Adipocyte (in vitro differentiated cells): ENCODE measurements around the gene AGBL4.

Experiments
- DNase-seq: peaks from one replicate; pipeline ENCODE4 v3.0.0-alpha.2; 2015; ENCODE audit warnings: low read depth
- H3K27me3 ChIP-seq: replicated peaks from 2 replicates; pipeline ENCODE4 v1.7.0; 2013; ENCODE audit warnings: mild to moderate bottlenecking, low read length, moderate library complexity; ENCODE audit not compliant: control insufficient read depth, insufficient read depth
- H3K36me3 ChIP-seq: 2 replicates; pipeline ENCODE4 v1.7.0; 2013; ENCODE audit warnings: low read length, mild to moderate bottlenecking, moderate library complexity; ENCODE audit not compliant: control insufficient read depth, insufficient read depth, severe bottlenecking
- H3K4me1 ChIP-seq: 2 replicates; pipeline ENCODE4 v1.7.0; 2013; ENCODE audit warnings: mild to moderate bottlenecking, low read length, moderate library complexity; ENCODE audit not compliant: control insufficient read depth, insufficient read depth
- H3K4me3 ChIP-seq: 2 replicates; pipeline ENCODE4 v1.7.0; 2013; ENCODE audit warnings: mild to moderate bottlenecking, low read length, moderate library complexity
- H3K9ac ChIP-seq: 2 replicates; pipeline ENCODE4 v1.7.0; 2013; ENCODE audit warnings: mild to moderate bottlenecking, low read length, moderate library complexity
- H3K9me3 ChIP-seq: 2 replicates; pipeline ENCODE4 v1.7.0; 2013; ENCODE audit warnings: mild to moderate bottlenecking, low read length, moderate library complexity; ENCODE audit not compliant: control insufficient read depth

AGBL4 gene

DNA sequence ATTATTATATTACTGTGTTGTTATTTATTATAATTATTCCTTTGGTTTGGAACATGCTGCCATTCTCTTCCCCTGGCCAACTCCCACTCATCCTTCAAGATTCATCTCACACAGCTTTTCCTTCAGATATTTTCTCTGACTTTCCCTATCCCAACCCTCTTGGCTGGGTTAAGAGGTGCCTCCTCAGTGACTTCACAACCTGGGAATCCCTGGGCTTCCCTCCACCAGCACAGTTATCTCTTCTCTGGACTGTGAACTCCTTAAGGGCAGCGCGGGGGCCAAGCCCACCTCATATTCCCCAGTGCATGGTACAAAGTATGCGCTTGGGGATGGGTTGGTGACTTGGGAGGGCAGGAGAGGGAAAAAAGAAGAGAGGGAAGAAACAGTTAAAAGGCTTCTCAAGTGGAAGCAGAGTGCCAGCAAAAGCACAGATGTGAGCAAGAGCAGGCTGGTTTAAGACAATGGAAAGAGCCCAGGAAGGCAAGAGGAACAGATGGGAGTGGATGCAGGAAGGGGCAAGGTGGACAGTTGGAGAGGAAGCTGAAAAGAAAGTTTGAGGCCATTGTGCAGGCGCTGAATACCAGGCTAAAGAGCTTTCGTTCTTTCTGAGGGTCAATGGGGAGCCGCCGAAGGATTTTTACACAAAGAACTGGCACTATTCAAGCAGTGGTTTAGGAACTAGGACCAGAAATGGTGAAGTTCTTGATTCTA is 1379.4 kb downstream of the AGBL4 start:
- no peaks in the 10 kb centered on the region for H3K36me3 ChIP-seq
- DNase-seq = no peak
- H3K9me3 ChIP-seq = peaks cover 6% of the 10 kb centered on the region
- H3K9ac ChIP-seq = no peak overlapping the region
- H3K4me3 ChIP-seq = no peak overlapping the region
- peaks cover 42% of the 10 kb centered on the region for H3K27me3 ChIP-seq
- H3K4me1 ChIP-seq = peaks cover 4% of the 10 kb centered on the region

DNA sequence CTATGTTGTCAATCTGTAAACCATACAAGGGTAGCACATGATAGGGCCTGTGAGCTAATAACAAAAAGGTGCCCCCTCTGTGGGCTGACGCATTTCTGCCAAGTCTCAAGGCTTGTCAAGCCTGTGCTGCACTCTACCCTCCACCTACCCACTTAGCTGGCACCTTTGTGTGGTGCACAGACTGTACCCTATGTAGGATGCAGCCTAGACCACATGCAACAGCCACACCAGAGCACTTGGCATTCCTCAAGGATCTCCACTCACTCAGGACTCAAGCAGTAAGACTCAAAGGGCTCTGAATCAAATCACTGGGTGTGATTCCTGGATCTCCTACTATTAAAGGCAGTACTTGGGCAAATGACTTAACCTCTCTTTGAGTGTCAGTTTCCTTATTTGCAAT is 1380.6 kb downstream of the AGBL4 start:
- Histone ChIP-seq H3K27me3 (peaks cover 31% of the 10 kb centered on the region), H3K4me1 (peaks cover 10% of the 10 kb centered on the region)

DNA sequence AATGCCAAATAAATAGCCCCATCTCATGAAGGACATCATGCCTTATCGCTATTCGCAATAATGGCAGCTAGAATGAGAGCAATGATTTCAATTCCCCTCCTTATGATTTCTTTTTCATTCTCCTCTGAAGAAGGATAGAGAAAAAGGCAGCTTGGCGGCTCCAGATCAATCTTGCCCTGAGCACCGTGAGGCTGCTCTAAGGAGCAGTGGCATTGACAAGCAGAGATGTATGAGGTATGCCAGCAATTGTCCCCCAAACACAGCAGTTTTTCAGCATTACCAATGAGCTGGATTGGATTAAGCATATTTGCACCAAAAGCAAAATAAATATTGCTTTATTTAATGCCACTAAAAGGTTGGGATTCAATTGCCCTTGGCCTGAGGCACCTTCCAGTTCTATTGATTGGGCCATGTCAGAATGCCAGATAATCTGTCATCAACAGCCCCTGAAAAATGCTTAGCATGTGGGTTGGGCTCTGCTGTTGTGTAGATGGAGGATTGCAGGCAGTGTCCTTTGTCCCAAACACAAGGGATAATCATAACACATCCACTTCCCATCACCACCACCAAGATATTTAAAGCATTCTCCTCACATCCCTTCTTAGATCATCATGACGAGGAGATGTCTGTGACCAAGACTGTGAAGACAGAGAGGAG is 1382.8 kb downstream of the AGBL4 start:
- no peak for DNase-seq
- peaks cover 29% of the 10 kb centered on the region for H3K27me3 ChIP-seq
- H3K4me1 ChIP-seq = peaks cover 10% of the 10 kb centered on the region
- no peak overlapping the region for H3K9ac ChIP-seq
- no peaks in the 10 kb centered on the region for H3K36me3 ChIP-seq
- H3K4me3 ChIP-seq = no peak overlapping the region
- H3K9me3 ChIP-seq = peaks cover 6% of the 10 kb centered on the region

More for the DNA sequence above, 1380.6 kb downstream of the AGBL4 start:
- H3K36me3 ChIP-seq = no peaks in the 10 kb centered on the region
- DNase-seq = no peak
- H3K4me3 ChIP-seq = no peak overlapping the region
- peaks cover 6% of the 10 kb centered on the region for H3K9me3 ChIP-seq
- H3K9ac ChIP-seq = no peak overlapping the region

DNA sequence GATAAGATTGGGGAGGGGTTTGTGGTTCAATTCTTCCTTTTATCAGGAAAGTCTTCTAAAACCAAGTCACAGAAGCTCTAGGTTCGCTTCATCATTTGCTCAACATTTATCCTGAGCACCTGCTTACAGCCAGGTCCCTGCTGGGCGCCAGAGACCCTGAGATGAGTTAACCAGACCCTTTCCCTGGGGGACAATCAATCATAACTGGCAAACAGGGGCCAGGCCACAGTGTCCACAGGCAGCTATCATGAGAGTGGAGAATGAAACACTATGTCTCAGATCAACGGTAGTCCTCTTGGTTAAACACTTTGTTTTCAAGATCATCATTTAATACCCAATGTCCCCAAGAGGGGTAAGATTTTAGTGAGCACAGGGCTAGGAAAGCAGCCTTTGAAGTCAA is 1393.9 kb downstream of the AGBL4 start:
- H3K36me3 ChIP-seq = no peaks in the 10 kb centered on the region
- no peaks in the 10 kb centered on the region for H3K4me1 ChIP-seq
- H3K9me3 ChIP-seq = no peaks in the 10 kb centered on the region
- H3K4me3 ChIP-seq = no peak overlapping the region
- peaks cover 53% of the 10 kb centered on the region for H3K27me3 ChIP-seq
- H3K9ac ChIP-seq = no peak overlapping the region
- no peak for DNase-seq

DNA sequence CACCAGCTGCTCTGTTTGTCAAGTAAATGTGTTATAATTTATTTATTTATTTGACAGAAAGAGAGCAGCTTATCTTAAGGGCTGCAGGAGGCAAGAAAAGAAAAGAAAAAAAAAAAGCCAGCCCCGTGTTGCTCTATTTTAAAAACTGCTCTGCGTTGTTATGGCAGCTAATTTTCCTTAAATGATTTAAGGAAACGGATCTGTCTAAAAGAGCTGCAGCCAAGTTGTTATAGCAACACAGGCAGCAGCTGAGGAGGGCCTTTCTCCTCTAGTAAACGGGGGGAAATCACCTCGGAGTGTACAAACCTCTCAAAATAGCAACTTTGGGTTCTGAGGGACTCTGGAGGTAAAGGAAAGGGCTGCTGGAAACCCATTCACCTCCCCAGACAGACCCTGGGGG is 1396.3 kb downstream of the AGBL4 start:
- H3K36me3 ChIP-seq = no peaks in the 10 kb centered on the region
- no peak for DNase-seq
- H3K27me3 ChIP-seq = peaks cover 55% of the 10 kb centered on the region
- H3K4me1 ChIP-seq = no peaks in the 10 kb centered on the region
- H3K4me3 ChIP-seq = no peak overlapping the region
- no peak overlapping the region for H3K9ac ChIP-seq
- no peaks in the 10 kb centered on the region for H3K9me3 ChIP-seq

DNA sequence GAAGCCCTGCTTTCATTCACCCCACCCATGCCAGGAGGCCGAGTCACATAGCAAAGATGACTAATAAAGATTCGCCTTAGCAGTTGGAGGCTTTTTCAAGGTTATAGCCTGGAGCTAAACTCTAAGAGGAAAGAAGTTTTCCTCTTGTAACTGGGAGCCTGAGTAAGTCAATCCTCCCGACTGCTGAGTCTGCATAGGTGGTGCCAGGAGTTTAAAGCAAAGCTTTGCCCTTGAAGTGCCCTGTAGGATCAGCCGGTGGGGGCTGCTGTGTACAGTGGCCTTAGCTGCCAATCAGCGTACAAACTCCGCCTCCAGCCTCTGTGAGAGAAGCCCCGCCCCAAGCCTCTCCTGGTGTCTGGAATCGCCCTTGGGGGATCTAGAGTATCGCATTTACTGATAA is 1404.2 kb downstream of the AGBL4 start:
- no peak overlapping the region for H3K9ac ChIP-seq
- H3K9me3 ChIP-seq = no peaks in the 10 kb centered on the region
- no peak overlapping the region for H3K4me3 ChIP-seq
- H3K4me1 ChIP-seq = peaks cover 13% of the 10 kb centered on the region
- peaks cover 3% of the 10 kb centered on the region for H3K27me3 ChIP-seq
- DNase-seq = peak; percentile 76
- no peaks in the 10 kb centered on the region for H3K36me3 ChIP-seq

DNA sequence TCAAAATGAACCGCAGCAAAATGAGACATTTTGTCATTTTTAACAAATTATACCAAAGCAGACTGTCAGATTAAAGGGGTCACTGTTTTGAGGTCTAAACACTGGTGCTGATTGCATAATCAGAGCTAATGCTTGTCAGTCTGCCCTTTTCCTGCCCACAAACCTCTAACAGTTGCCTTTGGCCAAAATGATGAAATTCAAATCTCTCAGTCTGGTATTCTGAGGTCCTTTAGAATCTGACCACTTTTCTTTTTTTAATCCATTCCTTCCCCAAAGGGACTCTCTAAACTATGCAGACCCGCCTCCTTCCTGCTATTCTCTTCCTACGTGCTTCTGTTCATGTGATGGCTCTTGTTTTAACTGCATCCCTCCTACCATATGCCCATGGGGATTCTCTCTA is 1406.5 kb downstream of the AGBL4 start:
- H3K4me3 ChIP-seq = no peak overlapping the region
- no peak overlapping the region for H3K9ac ChIP-seq
- peaks cover 2% of the 10 kb centered on the region for H3K27me3 ChIP-seq
- DNase-seq = peak; percentile 92
- H3K36me3 ChIP-seq = no peaks in the 10 kb centered on the region
- peaks cover 13% of the 10 kb centered on the region for H3K4me1 ChIP-seq
- H3K9me3 ChIP-seq = no peaks in the 10 kb centered on the region

DNA sequence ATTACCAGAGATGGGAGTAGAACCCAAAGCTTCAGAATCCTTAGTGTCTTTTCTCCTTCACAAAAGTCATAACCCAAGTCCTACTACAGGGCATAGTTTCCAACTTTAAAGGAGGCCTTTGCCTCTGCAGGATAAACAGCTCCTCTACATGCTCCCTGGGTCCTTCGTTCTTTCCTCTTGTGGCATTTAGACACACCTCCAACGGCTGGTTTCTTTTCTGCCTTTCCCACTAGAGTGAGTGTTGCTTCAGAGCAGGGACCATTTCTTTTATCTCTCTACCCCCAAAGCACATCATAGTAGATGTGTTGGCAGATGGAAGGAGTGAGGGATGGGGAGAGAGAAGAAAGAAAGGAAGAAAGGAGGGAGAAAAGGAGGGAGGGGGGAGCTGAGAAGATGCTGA is 1407.0 kb downstream of the AGBL4 start:
- no peak for DNase-seq
- Histone ChIP-seq H3K36me3 (no peaks in the 10 kb centered on the region), H3K4me1 (peaks cover 13% of the 10 kb centered on the region), H3K27me3 (peaks cover 2% of the 10 kb centered on the region), H3K4me3 (no peak overlapping the region), H3K9me3 (no peaks in the 10 kb centered on the region), H3K9ac (no peak overlapping the region)

DNA sequence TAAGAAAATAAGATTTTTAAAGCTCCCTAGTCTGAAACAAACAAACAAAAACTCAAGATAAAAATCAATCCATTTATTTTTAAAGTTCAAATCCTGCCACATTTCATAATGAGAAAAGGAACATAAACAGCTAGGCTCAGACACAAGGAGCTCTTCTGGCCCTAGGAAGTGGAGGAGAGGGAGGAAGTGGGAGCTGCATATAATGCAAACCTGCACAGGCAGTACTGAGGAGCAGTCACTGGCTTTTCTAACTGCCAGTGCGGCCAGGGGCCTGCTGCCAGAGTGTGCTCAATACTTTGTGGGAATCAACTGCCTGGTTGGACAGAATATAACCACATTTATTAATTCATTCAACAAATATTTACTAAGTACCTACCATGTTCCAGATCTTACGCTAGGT is 1411.9 kb downstream of the AGBL4 start:
- H3K4me1 ChIP-seq = peaks cover 3% of the 10 kb centered on the region
- no peaks in the 10 kb centered on the region for H3K36me3 ChIP-seq
- H3K4me3 ChIP-seq = no peak overlapping the region
- no peaks in the 10 kb centered on the region for H3K9me3 ChIP-seq
- DNase-seq = no peak
- H3K27me3 ChIP-seq = peaks cover 14% of the 10 kb centered on the region
- H3K9ac ChIP-seq = no peak overlapping the region

DNA sequence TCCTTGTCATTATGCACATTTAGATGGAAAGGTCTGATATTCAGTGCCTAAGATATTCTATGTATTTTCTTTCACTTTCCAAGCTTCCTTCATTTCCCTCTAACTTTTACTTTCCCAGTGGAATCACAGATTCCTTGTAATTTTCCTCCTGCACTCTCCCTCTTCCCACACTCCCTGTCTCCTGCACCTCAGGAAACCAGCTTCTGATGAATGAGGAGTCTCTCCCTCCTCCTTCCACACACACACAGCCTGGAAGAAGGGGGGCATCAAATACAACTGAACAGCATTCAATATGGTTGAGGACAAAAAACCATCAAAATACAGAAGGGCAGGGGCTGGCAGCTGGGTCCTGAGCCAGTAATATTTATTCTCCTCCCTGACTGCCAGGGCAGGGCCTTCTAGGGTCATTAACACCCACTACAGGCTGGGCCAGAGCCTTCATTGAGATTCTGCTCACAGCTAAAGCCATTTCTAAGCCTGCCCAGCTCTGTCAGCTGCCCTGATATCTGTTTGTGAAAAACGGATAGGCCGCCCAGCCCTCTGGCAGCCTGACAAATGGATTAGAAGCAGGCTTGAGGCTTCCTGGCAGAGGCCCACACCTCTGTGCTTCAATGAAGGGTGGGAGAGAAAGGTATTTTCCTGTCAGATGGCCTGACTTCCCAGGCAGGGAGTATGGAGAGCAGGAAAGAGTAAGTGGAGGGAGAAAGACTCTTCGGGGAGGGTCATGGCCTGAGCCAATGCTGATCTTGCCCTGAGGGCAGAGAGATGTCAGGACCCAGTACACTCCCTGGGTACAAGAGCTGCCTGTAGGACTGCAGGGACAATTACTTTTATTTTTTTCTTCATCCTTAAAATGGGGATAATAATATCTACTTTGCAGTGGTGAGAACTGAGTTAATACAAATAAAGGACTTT is 1412.9 kb downstream of the AGBL4 start:
- Histone ChIP-seq H3K9ac (no peak overlapping the region), H3K4me3 (no peak overlapping the region), H3K9me3 (no peaks in the 10 kb centered on the region), H3K27me3 (peaks cover 17% of the 10 kb centered on the region), H3K4me1 (no peaks in the 10 kb centered on the region), H3K36me3 (no peaks in the 10 kb centered on the region)
- DNase-seq = no peak

DNA sequence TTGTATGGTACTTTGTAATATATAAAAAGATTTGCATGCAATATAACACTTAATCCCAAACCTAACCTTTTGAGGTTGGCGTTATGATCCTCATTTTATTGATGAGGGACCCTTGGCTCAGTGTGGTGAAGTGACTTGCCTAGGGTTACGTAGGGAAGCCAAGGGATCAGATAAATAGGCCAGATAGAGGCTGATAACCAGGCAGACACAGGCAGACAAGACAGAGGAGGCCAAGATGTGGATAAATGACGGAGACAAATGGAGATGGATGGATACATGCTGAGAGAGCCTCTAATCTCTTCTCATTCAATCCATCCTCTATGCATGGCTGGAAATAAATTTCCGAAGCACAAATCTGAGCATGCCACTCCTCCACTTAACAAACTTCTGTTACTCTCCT is 1414.9 kb downstream of the AGBL4 start:
- Histone ChIP-seq H3K9me3 (no peaks in the 10 kb centered on the region), H3K4me3 (no peak overlapping the region), H3K9ac (no peak overlapping the region), H3K27me3 (peaks cover 22% of the 10 kb centered on the region), H3K36me3 (no peaks in the 10 kb centered on the region), H3K4me1 (no peaks in the 10 kb centered on the region)
- no peak for DNase-seq
